ENCODE results near the gene DLGAP4.

- TF ChIP-seq CTCF (IDR thresholded peaks at IDR 0.05) (no peak), POLR2AphosphoS5 (IDR thresholded peaks at IDR 0.05) (no peak)
These were observed 31.1 kb upstream of the DLGAP4 start for GRCh38 chr20:36275011-36275410.

All from breast epithelium (tissue), 3 donors.